ENCODE results near the gene CFAP97. TPM values are rescaled to one million over a fixed set of nuclear protein-coding genes. Genes with fewer than 3 reads are reported as not detected.
A peak's percentile ranks its signal among the peaks of the same experiment; 100 is the strongest.
"Not testable (repeated sequence)": the region's sequence is repeated elsewhere in the genome, so short reads cannot be mapped to it uniquely, and the experiment has no call there.

Gene CFAP97
- total RNA-seq, 1 donor from 2014 or later, result 46.9 TPM

- Mint-ChIP-seq H3K4me1 (ENCODE audit: low read depth) (peaks cover 11% of the 10 kb centered on the region), H3K27ac (no peak overlapping the region), H3K27me3 (ENCODE audit: low read depth) (no peaks in the 10 kb centered on the region), H3K4me3 (ENCODE audit: low read depth) (no peak overlapping the region), H3K36me3 (ENCODE audit: low read depth) (peaks cover 13% of the 10 kb centered on the region), H3K9me3 (no peaks in the 10 kb centered on the region)
- DNase-seq (ENCODE audit: low spot score), result no peak
- intact Hi-C loops (cut with micrococcal nuclease), result no loop called here
These were observed 14.5 kb upstream of the CFAP97 start for GRCh38 chr4:185218312-185218711.

- Mint-ChIP-seq H3K4me3 (ENCODE audit: low read depth) (no peak overlapping the region), H3K27ac (no peak overlapping the region), H3K27me3 (ENCODE audit: low read depth) (no peaks in the 10 kb centered on the region), H3K9me3 (no peaks in the 10 kb centered on the region), H3K4me1 (ENCODE audit: low read depth) (peaks cover 13% of the 10 kb centered on the region), H3K36me3 (ENCODE audit: low read depth) (peaks cover 20% of the 10 kb centered on the region)
- intact Hi-C loops (cut with micrococcal nuclease), result no loop called here
- no peak for DNase-seq (ENCODE audit: low spot score)
These were observed 13.7 kb upstream of the CFAP97 start for GRCh38 chr4:185217408-185217975.

- peaks cover 25% of the 10 kb centered on the region for H3K36me3 Mint-ChIP-seq (ENCODE audit: low read depth)
- H3K27ac Mint-ChIP-seq, result no peak overlapping the region
- intact Hi-C loops (cut with micrococcal nuclease), result no loop called here
- no peak for DNase-seq (ENCODE audit: low spot score)
- H3K9me3 Mint-ChIP-seq, result no peaks in the 10 kb centered on the region
- peaks cover 25% of the 10 kb centered on the region for H3K4me1 Mint-ChIP-seq (ENCODE audit: low read depth)
- no peak overlapping the region for H3K4me3 Mint-ChIP-seq (ENCODE audit: low read depth)
- peaks cover 10% of the 10 kb centered on the region for H3K27me3 Mint-ChIP-seq (ENCODE audit: low read depth)
These were observed 11.5 kb upstream of the CFAP97 start for GRCh38 chr4:185215261-185215660.

- Mint-ChIP-seq H3K36me3 (ENCODE audit: low read depth) (peaks cover 25% of the 10 kb centered on the region), H3K27me3 (ENCODE audit: low read depth) (peaks cover 10% of the 10 kb centered on the region), H3K9me3 (no peaks in the 10 kb centered on the region), H3K4me1 (ENCODE audit: low read depth) (peaks cover 29% of the 10 kb centered on the region), H3K27ac (no peak overlapping the region), H3K4me3 (ENCODE audit: low read depth) (no peak overlapping the region)
- intact Hi-C loops (cut with micrococcal nuclease), result loop anchor here (5.0 kb wide), 1 partner anchor 38 kb away; no protein-coding TSS in a partner anchor
- no peak for DNase-seq (ENCODE audit: low spot score)
These were observed 10.1 kb upstream of the CFAP97 start for GRCh38 chr4:185213877-185214276.

- peaks cover 13% of the 10 kb centered on the region for H3K27me3 Mint-ChIP-seq (ENCODE audit: low read depth)
- H3K36me3 Mint-ChIP-seq (ENCODE audit: low read depth), result peaks cover 25% of the 10 kb centered on the region
- no peak for DNase-seq (ENCODE audit: low spot score)
- no peak overlapping the region for H3K4me3 Mint-ChIP-seq (ENCODE audit: low read depth)
- no peaks in the 10 kb centered on the region for H3K9me3 Mint-ChIP-seq
- intact Hi-C loops (cut with micrococcal nuclease), result loop anchor here (5.0 kb wide), 1 partner anchor 40 kb away; no protein-coding TSS in a partner anchor
- H3K27ac Mint-ChIP-seq, result no peak overlapping the region
- peaks cover 31% of the 10 kb centered on the region for H3K4me1 Mint-ChIP-seq (ENCODE audit: low read depth)
These were observed 8.8 kb upstream of the CFAP97 start for GRCh38 chr4:185212581-185212980.

GRCh38 chr4:185211641-185212040 lies 7.8 kb upstream of the CFAP97 start:
- H3K27ac Mint-ChIP-seq, result no peak overlapping the region
- DNase-seq (ENCODE audit: low spot score), result no peak
- H3K27me3 Mint-ChIP-seq (ENCODE audit: low read depth), result peaks cover 15% of the 10 kb centered on the region
- H3K4me3 Mint-ChIP-seq (ENCODE audit: low read depth), result peak overlapping the region; percentile 88
- intact Hi-C loops (cut with micrococcal nuclease), result loop anchor here (5.0 kb wide), 1 partner anchor 41 kb away; no protein-coding TSS in a partner anchor
- no peaks in the 10 kb centered on the region for H3K9me3 Mint-ChIP-seq
- peaks cover 25% of the 10 kb centered on the region for H3K36me3 Mint-ChIP-seq (ENCODE audit: low read depth)
- H3K4me1 Mint-ChIP-seq (ENCODE audit: low read depth), result peaks cover 25% of the 10 kb centered on the region

- no peaks in the 10 kb centered on the region for H3K9me3 Mint-ChIP-seq
- H3K4me1 Mint-ChIP-seq (ENCODE audit: low read depth), result peaks cover 25% of the 10 kb centered on the region
- peaks cover 25% of the 10 kb centered on the region for H3K36me3 Mint-ChIP-seq (ENCODE audit: low read depth)
- DNase-seq (ENCODE audit: low spot score), result no peak
- peak overlapping the region; percentile 88 for H3K4me3 Mint-ChIP-seq (ENCODE audit: low read depth)
- intact Hi-C loops (cut with micrococcal nuclease), result loop anchor here (5.0 kb wide), 1 partner anchor 41 kb away; no protein-coding TSS in a partner anchor
- H3K27ac Mint-ChIP-seq, result peak overlapping the region; percentile 35
- H3K27me3 Mint-ChIP-seq (ENCODE audit: low read depth), result peaks cover 15% of the 10 kb centered on the region
These were observed 7.2 kb upstream of the CFAP97 start for GRCh38 chr4:185211035-185211434.

GRCh38 chr4:185210102-185210981 lies 6.5 kb upstream of the CFAP97 start:
- intact Hi-C loops (cut with micrococcal nuclease), result loop anchor here (5.0 kb wide), 1 partner anchor 42 kb away; no protein-coding TSS in a partner anchor

GRCh38 chr4:185209852-185210101 lies 6.0 kb upstream of the CFAP97 start:
- DNase-seq (ENCODE audit: low spot score), result peak; percentile 26
- Mint-ChIP-seq H3K36me3 (ENCODE audit: low read depth) (peaks cover 25% of the 10 kb centered on the region), H3K27me3 (ENCODE audit: low read depth) (peaks cover 15% of the 10 kb centered on the region), H3K4me1 (ENCODE audit: low read depth) (peaks cover 29% of the 10 kb centered on the region)
- not testable (repeated sequence) for H3K4me3 Mint-ChIP-seq (ENCODE audit: low read depth); H3K9me3 Mint-ChIP-seq; H3K27ac Mint-ChIP-seq
- intact Hi-C loops (cut with micrococcal nuclease), result loop anchor here (1.0 to 10.0 kb wide), 4 partner anchors 43 to 1705 kb away; partner anchors contain the start of genes ACSL1, ING2 and LRP2BP

More at GRCh38 chr4:185210102-185210981, 6.5 kb upstream of the CFAP97 start:
- Mint-ChIP-seq H3K9me3 (no peaks in the 10 kb centered on the region), H3K4me3 (ENCODE audit: low read depth) (peak overlapping the region; percentile 88), H3K27me3 (ENCODE audit: low read depth) (peaks cover 15% of the 10 kb centered on the region), H3K36me3 (ENCODE audit: low read depth) (peaks cover 25% of the 10 kb centered on the region), H3K27ac (peak overlapping the region; percentile 84), H3K4me1 (ENCODE audit: low read depth) (peaks cover 25% of the 10 kb centered on the region)
- DNase-seq (ENCODE audit: low spot score), result peak; percentile 28

GRCh38 chr4:185209031-185209851 lies 5.4 kb upstream of the CFAP97 start, which contains the start of gene SNX25:
SNX25 (plus strand) TSS chr4:185209598; CDS start chr4:185209827, 229 bp downstream.
- H3K27me3 Mint-ChIP-seq (ENCODE audit: low read depth), result peaks cover 15% of the 10 kb centered on the region
- peak within 1 kb of the TSS; percentile 84 for H3K27ac Mint-ChIP-seq
- H3K9me3 Mint-ChIP-seq, result no peaks in the 10 kb centered on the region
- peaks cover 25% of the 10 kb centered on the region for H3K36me3 Mint-ChIP-seq (ENCODE audit: low read depth)
- DNase-seq (ENCODE audit: low spot score), result peak; percentile 81
- intact Hi-C loops (cut with micrococcal nuclease), result loop anchor here (1.0 to 10.0 kb wide), 3 partner anchors 186 to 1704 kb away; partner anchors contain the start of genes ACSL1, ING2 and LRP2BP
- H3K4me1 Mint-ChIP-seq (ENCODE audit: low read depth), result peaks cover 34% of the 10 kb centered on the region
- peak within 1 kb of the TSS; percentile 88 for H3K4me3 Mint-ChIP-seq (ENCODE audit: low read depth)

GRCh38 chr4:185207466-185207865 lies 3.7 kb upstream of the CFAP97 start:
- Mint-ChIP-seq H3K4me1 (ENCODE audit: low read depth) (peaks cover 35% of the 10 kb centered on the region), H3K36me3 (ENCODE audit: low read depth) (peaks cover 10% of the 10 kb centered on the region), H3K9me3 (no peaks in the 10 kb centered on the region), H3K27me3 (ENCODE audit: low read depth) (peaks cover 15% of the 10 kb centered on the region), H3K4me3 (ENCODE audit: low read depth) (no peak overlapping the region), H3K27ac (no peak overlapping the region)
- DNase-seq (ENCODE audit: low spot score), result no peak
- intact Hi-C loops (cut with micrococcal nuclease), result loop anchor here (10.0 kb wide), 2 partner anchors 383 to 1703 kb away; partner anchors contain the start of genes ACSL1 and ING2

GRCh38 chr4:185205697-185206342 lies 2.0 kb upstream of the CFAP97 start:
- no peak for DNase-seq (ENCODE audit: low spot score)
- no peaks in the 10 kb centered on the region for H3K9me3 Mint-ChIP-seq
- H3K27ac Mint-ChIP-seq, result no peak overlapping the region
- H3K4me3 Mint-ChIP-seq (ENCODE audit: low read depth), result no peak overlapping the region
- H3K4me1 Mint-ChIP-seq (ENCODE audit: low read depth), result peaks cover 32% of the 10 kb centered on the region
- H3K36me3 Mint-ChIP-seq (ENCODE audit: low read depth), result peaks cover 6% of the 10 kb centered on the region
- intact Hi-C loops (cut with micrococcal nuclease), result loop anchor here (2.0 to 10.0 kb wide), 3 partner anchors 219 to 1701 kb away; partner anchors contain the start of genes ACSL1, ING2 and UFSP2
- peaks cover 5% of the 10 kb centered on the region for H3K27me3 Mint-ChIP-seq (ENCODE audit: low read depth)
